ENCODE data around the gene AP1S3.

GRCh38 chr2:223886726-223887125, 49.3 kb upstream of the AP1S3 start:
- TF ChIP-seq CTCF (IDR thresholded peaks at IDR 0.05): no peak
- no peak for TF ChIP-seq EZH2 (IDR thresholded peaks at IDR 0.05)
